Vagina (tissue), 2 donors: ENCODE measurements around the gene RPL7A.
"Not testable (repeated sequence)": the region's sequence is repeated elsewhere in the genome, so short reads cannot be mapped to it uniquely, and the experiment has no call there.

Experiments used
- CTCF ChIP-seq, 3 experiments: fragments of 450-650 bp in 2 of 3; fragments of 200-600 bp in 1 of 3; sonication (generic) in 1 of 3; IDR thresholded peaks; one replicate each; pipeline ENCODE4 v1.5.1; 2017 to 2019; ENCODE audit warnings: antibody characterized with exemption in 3 of 3, mild to moderate bottlenecking in 2 of 3, moderate library complexity in 2 of 3
- POLR2AphosphoS5 ChIP-seq, 2 donors: sonication (generic); formaldehyde crosslinking; IDR thresholded peaks; one replicate each; pipeline ENCODE4 v1.9.0; 2017; ENCODE audit warnings: antibody characterized with exemption in 2 of 2, mild to moderate bottlenecking in 2 of 2, low read depth in 1 of 2; ENCODE audit not compliant: insufficient read depth in 1 of 2

DNA sequence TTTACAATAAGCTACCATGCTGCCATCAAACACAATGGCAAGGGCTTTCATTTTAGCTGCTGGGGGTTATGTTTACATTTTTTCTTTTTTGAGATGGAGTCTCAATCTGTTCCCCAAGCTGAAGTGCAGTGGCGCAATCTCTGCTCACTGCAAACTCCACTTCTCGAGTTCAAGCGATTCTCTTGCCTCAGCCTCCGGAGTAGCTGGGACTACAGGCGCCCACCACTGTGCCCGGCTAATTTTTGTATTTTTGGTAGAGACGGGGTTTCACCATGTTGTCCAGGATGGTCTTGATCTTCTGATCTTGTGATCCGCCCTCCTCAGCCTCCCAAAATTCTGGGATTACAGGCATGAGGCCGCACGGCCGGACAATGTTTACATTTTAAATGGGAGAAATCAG is 13.1 kb upstream of the RPL7A start:
- not testable (repeated sequence) for TF ChIP-seq CTCF (IDR thresholded peaks at IDR 0.05); POLR2AphosphoS5 (IDR thresholded peaks at IDR 0.05; ENCODE audit: insufficient read depth in 1 of 2, low read depth in 1 of 2)
